Measurements from ENCODE around the gene APPL2.

DNA sequence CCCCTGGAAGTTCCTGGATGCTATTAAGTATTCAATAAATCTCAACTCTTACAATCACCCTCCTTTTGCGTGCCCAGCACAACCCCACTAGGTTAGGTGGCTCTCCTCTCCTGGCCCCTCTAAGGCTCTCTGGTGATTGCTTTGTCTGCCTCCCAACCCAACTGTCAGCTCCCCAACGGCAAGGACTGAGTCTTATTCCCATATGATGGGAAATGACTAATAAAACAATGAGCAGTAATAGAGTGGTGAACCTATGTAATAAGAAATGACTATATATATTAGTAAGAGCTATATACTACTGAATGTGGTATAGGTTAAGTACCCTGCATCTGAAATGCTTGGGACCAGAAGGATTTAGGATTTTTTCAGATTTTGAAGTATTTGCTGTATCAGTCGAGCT is 8.1 kb downstream of the APPL2 start:
- TF ChIP-seq, protein P1, sequence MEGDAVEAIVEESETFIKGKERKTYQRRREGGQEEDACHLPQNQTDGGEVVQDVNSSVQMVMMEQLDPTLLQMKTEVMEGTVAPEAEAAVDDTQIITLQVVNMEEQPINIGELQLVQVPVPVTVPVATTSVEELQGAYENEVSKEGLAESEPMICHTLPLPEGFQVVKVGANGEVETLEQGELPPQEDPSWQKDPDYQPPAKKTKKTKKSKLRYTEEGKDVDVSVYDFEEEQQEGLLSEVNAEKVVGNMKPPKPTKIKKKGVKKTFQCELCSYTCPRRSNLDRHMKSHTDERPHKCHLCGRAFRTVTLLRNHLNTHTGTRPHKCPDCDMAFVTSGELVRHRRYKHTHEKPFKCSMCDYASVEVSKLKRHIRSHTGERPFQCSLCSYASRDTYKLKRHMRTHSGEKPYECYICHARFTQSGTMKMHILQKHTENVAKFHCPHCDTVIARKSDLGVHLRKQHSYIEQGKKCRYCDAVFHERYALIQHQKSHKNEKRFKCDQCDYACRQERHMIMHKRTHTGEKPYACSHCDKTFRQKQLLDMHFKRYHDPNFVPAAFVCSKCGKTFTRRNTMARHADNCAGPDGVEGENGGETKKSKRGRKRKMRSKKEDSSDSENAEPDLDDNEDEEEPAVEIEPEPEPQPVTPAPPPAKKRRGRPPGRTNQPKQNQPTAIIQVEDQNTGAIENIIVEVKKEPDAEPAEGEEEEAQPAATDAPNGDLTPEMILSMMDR (IDR thresholded peaks at IDR 0.05; ENCODE audit: insufficient read depth, low read depth, low read length), result no peak
- TF ChIP-seq EZH2 (IDR thresholded peaks at IDR 0.05; ENCODE audit: insufficient read depth, low read length), result no peak
